Stimulated activated CD4-positive, alpha-beta T cell treated with anti-CD3 and anti-CD28 coated beads, Interleukin-4, amount 100 ng/mL, for 24 hours (primary cell): Measurements from ENCODE around the gene CACNA1C.

ENCODE experiments used
- DNase-seq: peaks from one replicate; pipeline ENCODE4 v3.0.0-alpha.2; 2020

Gene CACNA1C

DNA sequence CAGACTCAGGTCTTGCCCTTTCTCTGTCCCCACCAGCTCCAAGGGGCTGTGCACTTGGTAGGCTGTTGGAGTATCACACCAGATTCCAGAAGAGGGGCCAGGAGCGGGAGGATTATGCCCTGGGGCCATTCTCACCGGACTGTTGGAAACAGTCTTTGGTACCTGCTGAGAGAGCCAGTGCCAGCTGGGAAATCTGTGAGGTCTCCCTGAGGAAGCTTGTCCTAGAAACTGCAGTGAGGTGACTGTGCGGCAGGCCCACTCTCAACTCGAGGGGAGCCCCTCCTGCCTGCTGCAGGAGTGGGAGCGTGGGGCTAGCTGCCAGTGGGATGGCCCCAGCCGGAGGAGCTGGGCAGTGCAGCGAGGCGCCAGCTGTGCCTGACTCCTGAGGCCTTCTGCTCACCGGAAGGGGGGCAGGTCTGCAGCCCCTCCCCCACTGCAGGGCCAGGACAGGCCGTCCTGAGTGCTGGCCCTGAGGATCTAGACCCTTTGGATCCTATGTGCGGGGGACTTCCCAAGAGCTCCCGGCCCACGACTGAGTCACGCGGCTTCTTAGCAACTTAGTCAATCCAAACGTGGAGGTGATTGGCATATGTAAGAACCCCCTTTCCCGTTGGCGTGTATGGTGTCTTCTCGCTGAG is 295.2 kb downstream of the CACNA1C start:
- DNase-seq: no peak

DNA sequence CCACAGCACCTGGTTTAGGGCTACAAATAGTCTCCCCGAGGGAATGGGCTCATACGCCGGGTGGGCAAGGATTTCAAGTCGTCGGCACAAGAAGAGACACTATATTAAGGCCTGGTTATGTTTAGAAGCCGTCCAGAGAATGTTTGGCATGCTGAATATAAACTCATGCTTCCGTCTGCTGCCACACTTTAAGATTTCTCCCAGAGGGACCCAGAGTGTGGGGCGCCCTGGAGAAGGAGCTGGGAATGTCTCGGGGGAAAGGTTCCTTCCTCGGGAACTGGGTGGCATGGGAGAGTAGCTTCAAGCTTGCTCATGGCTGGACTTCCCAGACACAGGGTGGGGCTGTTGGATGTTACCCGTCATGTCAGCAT is 295.7 kb downstream of the CACNA1C start:
- DNase-seq: no peak

DNA sequence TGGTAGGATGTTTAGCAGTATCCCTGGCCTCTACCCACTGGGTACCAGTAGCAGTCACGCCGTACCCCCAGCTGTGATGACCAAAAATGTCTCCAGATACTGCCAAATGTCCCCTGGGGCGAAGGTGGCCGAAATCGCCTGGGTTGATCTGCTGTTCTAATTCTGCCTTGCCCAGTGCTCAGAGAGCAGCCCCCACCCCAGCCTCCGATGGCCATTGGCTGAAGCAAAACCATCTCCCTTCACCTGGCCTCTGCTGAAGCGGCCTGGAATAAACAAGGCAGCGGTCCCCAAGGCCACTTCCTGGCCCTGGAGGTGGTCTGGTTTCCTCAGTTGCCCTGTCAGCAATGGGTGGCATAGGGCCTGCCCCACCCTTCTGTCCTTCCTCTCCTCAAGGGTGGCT is 298.4 kb downstream of the CACNA1C start:
- DNase-seq: no peak

DNA sequence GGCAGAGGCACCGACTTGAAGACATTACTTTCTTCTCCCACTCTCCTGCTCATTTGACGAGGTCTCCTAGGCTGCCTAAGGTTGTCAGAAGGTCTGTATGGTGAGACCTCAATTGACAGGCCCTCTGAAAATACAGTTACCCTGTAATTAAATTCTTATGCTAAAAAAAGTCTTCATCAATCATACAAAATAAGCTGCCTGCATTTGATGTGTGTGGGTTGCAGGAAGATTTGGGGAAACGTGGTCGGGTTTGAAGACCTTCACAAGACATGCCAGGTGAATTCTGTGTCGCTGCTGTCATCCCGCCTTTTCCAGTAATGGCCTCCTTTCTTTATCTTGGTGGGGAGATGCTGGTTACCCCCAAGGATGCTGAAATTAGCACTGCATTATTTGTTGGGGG is 299.4 kb downstream of the CACNA1C start:
- no peak for DNase-seq

DNA sequence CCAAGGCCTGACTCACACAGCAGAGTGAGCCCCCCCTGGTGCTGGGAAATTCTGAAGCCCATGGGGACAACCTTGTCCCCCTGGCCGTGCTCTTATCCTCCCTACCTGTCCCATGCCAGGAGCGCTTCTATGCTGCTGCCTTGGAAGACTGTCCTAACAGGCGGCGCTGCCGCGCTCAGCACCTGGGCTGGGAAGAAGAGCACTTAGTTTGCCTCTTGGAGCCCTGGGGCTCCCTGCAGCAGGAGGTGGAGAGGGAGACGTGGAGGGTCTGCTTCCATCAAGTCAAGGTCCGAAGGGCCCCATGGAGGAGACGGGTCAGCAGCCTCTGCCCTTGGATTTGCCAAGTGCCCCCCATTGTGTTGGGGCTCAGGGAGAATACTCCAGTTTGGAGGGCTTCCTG is 300.5 kb downstream of the CACNA1C start:
- no peak for DNase-seq

DNA sequence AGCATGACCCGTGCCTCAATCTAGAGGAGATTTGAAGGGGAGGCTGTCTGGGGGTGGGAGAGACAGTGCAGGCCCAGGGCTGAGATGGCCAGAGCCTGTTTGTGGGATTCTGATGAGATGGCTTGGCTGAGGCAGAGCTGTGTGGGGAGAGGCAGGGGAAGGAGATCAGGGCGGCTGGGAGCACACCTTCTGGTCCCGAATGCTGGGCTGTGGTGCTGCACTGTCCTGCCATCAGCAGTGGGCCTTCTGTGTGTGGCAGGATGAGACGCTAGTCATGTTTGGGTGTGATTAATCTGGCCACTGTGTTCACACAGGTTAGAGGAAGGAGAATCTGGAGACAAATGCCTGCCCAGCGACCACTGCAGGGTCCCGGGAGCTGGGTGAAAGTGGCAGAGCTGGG is 300.9 kb downstream of the CACNA1C start:
- DNase-seq: no peak

DNA sequence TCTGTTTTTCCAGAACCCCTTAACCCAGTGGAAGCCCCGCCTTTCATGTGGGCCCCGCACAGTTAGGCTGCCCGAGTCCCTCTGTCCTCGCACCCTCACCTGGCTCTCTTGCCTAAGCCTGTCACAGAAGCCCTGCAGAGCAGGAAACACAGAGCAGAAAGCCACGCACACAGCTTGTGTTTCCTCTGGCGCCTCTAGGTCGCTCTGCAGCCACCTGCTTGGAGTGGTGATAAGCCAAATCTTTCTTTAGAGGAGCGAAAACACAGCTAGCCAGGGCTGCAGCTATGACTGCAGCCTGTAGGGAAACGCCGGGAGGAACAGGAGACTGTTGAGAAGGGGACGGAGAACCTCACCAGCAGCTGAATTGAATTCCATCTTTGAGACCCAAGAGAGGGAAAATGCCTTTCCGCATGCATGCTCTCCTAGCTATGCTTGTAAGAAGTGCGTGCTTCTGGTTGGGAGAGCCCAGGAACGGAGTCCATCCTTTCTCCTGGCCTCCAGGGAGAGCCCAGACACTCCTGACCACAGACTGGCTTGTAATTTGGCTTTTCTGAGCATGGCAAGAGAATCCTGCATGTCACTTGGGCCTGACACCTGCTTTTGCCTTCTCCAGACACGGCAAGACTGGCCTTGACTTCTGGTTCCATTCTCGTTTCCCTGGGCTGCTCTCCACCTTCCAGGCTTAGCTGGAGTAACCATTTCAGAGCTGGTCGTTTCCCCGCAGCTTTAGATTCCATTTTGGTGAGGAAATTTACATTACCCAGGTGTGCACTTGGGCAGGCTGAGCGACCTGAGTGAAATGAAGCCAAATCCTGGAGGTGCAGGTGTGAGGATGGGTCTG is 301.6 kb downstream of the CACNA1C start:
- no peak for DNase-seq

DNA sequence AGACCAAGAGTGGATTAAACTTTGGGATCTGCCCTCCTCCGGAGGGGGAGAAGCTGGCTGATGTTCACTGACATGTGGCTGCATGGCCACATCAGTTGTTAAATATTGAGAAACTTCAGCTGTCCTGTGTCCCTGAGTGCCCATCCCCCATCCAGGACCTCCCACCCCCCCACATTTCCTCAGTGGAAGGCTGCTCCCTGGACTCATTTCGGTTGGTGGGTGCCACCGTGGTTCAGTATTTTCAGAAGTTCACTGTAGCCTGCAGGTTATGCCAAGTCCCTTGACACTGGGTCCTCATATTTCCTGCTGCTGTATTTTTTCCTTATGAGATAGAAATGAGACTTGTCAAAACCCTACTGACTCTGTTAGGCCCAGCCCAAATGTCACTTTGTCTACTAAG is 302.4 kb downstream of the CACNA1C start:
- DNase-seq: no peak

DNA sequence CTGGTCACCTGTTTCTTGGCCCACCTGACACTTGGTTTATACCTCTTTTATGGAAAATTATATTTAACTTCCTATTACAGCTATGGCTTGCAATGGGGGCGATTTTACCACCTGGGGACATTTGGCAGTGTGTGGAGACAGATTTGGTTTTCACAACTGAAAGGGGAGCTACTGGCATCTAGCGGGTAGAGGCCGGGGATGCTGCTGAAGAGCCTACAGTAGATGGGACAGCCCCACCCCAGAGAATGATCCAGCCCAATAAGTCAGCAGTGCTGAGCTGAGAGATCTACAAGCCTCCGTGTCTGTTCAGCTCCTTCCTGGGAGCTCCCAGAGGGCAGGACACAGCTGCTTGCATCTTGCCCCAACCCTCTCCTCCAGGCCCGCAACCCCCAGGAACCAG is 302.8 kb downstream of the CACNA1C start:
- no peak for DNase-seq

DNA sequence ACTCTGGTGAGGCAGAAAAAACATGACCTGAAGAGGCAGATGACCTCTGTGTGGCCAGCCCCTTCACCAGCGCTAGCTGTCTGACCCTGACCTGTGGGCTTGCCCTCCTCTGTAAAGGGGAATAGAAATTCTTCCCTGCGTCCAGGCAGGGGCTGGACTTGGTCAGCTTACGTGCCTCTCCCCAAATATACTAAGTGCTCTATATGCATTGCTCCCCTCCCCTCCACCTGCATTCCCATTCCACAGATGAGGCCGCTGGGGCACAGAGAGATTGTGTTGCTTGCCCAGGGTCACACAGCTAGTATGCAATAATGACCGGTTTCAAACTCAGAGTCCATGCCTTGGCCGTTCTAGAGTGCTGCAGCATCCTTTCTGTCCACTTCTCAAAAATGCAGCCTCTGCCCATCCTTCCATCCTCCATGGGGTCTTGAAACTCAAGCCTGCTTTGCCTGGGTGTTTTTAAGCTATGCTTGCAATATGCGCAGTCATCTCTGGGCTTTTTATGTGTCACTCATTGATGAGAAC is 303.9 kb downstream of the CACNA1C start:
- DNase-seq: no peak

DNA sequence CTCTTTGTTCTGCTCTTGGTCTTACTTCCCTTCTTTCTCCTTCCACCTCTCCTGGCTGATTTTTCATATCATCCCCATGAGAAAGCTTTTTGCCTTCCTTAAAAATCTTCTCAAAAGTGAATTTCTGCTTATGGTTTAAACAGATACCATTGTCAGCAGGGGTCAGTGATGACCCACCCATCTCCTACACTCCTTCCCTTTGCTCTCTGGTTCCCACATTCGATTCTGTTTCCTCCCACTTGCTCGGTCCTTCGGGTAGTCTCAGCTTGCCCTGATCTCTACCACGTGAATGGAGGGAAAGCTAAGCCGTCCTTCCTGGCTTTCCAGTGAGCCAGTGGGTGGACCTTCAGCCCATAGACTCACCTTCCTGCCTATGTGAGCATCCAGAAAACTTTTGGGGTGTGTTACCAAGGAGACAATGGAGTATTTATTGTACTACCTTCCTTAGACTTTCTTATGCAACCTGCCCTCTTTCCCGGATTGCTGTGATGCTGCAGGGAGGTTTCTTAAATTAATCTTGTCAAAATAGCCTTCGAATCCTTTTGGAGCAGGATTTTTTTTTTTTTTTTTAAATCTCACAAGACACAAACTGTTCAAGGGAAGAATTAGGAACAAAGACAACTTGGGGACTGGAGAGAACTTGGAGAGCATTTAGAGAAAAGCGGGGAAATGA is 306.3 kb downstream of the CACNA1C start:
- no peak for DNase-seq

DNA sequence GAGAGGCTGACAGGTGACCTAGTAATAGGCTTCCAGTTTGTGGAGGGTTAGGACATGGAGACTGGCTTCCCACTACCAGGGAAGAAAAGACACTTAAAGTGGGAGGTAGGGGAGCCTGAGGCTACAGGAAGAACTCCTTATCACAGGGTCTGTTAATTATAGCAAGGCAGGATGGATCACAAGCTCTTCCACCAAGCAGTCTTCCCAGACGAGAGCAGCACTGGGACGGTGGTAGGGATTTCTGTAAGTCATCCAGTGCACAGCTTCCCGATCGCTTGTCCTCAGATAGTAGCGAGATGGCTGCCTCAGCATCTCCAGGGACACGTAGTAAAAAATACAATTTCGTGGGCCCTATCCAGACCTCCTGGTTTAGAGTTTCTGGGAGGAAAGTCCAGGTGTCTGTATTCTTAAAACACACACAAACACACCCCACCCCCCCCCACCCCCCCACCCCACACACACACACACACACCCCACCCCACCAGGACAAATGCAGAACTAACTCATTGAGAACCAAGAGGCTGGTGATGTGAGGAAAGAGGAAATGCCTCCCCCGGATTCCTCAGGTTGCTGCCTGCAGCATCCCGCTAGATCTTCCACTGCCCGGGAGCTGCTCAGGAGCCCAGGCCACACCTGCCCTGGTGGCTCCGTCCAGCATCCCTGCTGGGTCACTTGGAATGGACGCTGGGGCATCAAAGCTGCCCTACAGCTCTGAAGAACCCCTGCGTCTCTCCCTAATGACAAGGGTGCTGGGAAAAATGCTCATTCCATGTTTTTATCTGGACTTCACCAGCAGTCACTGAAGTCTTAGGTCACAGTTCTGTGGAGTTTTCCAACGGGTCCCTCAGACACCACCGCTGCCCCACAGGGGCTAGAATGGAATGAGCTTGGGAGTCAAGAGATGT is 307.2 kb downstream of the CACNA1C start:
- no peak for DNase-seq

DNA sequence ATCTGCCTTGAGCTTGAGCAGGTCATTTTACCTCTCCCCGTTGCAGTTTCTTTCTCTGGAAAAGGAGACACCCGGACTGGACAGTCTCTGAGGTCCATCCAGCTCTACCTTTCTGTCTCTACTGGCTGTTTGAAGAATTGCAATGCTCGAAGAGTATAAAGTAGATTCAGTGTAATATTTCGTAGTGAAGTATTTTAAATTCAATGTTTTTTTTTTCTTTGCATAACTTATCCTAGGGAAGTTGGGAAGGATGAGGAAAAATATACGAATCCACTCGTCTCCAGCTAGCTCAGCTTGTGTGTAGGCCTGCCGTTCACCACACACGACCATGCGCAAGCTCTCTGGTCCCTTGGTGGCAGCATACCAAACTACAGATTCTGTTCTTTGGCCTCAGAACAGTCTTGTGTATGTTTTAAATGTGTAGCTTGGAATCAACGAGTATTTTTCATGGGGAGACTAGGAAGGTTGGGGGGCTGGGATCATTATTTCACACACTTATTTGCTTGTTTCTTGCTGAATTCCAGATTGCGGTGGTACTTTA is 307.9 kb downstream of the CACNA1C start:
- DNase-seq: no peak

DNA sequence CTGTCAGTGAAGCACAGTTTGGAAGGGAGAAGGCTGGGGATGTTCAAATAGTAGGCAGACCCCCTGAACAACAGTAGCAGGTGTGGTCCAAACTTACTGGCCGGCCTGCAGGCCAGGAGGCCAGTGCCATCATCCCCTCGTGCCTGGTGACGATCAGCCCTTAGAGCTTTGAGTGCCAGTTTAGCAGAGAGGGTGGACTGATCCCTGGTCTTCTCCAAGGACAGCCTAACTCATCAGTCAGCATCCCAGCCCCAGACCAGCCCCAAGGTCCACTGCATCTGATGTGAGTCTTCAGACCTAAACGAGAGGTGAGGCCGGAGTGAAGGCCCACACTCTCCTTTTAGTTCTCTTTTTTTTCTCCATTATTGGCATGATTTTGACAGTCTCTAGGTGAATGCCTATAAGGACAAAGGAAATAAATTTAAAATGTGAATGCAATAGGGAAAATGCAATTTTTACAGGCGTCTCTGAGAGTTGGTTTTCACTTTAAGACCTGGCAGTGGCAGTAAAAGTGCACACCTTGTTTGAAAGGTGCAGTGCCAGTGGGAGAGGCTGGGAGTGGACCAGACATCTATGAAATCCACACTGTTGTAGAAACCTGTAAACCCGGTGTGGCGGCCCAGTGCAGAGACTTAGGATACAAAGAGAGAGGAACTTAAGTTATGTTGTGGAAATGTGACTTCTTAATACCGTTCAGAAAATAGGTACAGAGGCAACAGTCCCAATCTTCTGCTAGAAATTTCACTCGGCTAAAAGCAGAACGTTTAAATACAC is 311.2 kb downstream of the CACNA1C start:
- no peak for DNase-seq

DNA sequence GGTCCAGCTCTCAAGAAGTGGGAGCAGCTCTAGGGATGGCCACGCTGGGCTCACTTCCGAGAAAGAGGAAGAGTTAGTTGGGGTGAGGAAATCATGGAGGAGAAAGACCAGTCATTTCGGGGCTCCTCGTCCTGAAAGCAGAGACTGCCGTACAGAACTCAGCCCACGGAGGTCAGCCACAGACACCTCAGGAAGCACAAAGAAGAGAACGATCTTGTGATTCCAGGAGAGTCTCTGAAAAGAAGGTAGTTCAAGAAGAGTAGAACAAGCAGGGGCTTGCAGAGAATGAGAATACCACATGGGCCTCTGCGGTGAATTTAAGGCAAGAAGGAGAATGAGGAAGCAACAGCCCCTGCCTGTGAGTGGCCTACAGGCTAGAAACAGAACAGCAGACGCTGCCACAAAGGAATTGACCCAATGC is 311.9 kb downstream of the CACNA1C start:
- DNase-seq: no peak

DNA sequence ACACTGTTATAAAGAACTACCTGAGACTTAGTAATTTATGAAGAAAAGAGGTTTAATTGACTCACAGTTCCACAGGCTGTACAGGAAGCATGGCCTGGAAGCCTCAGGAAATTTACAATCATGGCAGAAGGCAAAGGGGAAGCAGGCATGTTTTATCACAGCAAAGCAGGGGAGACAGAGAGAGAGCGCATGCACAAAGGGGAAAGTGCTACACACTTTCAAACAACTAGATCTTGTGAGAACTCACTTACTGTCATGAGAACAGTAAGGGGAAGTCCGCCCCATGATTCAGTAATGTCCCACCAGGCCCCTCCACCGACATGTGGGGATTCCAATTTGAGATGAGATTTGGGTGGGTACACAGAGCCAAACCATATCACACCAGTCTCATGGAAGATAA is 313.9 kb downstream of the CACNA1C start:
- DNase-seq: no peak

DNA sequence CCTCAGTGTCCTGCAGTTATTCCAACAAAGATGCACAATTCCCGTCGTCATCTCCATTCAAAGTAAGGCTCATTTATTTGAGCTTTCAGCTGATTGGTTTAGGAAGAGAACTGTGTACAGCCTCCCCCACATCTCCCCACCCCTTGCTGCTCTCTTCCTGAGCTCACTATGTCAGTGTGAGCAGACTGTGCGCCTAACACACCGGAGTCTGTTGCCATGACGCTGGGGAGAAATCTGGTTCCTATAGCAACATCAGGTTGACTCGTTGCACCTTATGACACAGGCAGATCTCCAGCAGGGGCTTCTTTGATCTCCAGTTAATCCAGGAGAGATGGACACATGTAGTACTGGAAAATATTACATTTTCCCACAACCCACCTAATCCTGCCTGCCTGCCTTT is 319.4 kb downstream of the CACNA1C start:
- DNase-seq: no peak

DNA sequence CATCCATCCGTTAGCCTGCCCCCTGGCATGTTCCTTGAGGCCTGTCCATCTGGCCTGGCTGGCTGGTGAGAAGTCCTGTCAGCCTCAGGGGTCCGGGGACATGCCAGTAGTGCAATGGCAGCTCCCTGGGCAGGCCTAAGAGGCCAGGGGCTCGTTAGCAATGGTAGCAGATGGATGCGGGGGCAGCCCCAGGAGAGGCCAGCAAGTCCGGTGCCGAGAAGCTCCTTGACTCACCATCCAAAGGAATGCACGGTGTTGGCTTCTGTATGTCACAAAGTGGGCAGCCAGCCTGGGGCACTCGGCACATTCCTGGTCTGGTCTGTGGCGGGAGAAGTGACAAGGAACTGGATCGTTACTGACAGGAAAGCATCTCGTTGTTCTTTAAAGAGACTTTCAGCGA is 319.9 kb downstream of the CACNA1C start:
- no peak for DNase-seq

DNA sequence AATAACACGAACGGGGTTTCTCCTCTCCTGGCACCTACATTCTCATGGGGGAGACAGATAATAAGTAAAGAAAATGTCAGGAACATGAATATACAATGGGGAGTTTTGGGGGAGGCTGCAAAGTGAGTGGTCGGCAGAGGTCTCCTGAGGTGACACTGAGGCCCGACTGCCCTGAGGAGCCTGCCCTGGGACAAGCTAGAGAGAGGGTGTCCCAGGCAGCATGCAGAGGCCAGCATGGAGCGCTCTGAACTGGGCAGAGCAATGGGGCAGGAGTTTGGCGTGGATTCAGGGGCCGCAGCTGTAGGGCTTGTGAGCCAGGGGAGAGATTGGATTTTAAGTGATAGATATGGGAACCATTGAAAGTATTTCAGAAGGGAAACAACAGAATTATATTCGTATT is 320.5 kb downstream of the CACNA1C start:
- DNase-seq: no peak

DNA sequence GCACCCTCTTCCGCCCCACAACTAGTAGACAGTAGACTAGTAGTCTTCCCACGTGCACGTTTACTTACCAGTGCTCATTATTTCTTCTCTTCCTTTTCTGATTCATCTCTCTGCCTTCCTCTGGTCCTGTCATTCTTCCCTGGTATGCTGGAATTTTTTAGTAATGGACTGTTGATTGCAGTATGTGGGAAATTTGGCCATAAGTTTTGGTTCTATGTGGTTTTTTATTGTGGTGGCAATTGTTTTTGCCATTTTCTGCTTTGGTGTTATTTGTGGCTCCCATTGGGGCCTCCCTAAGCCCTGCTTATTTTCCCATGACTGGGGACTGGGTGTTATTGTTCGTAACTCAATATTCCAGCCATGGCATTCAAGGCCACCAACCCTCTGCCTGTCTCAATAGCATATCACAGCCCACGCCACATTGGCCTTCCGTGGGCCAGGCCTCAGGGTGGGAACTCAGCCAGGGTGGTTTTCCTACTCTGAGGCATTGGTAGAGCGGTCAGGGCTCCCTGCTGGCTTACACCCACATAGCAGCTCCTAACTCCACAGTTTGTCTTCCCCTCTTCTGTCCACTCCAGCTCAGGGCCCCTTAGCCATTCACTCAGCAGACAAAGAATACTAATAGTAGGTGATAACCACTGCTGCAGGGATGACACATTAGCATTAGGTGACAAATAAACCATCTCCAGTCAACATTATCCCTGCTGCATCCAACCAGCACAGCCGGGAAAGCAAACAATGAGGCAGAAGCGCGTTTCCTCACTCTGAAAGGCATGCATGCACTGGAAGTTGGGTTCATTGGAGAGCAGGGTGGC is 321.5 kb downstream of the CACNA1C start:
- no peak for DNase-seq

DNA sequence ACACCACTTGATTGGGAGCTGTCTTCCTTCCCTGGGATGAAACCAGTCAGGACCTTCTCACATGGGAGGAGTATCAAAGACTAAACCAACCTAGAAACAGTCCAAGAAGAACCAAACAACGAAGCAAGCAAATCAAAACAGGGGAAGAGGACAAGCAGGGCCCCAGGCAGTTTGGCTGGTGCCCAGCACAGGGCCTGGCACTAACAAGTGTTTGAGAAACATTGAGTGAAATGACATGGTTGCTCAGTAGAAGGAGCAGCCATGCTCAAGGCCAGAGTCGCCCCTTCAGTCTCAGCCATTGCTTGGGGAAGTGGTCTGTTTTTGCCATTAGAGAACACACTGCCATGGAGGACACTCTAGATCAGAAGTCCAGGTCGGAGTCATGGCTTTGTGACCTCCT is 323.1 kb downstream of the CACNA1C start:
- DNase-seq: no peak
